Right lobe of liver (tissue), 4 donors: ENCODE results near the gene CCDC172.

Experiments
- CTCF ChIP-seq, 4 donors: fragments of 200-600 bp in 3 of 4; fragments of 450-650 bp in 1 of 4; IDR thresholded peaks; one replicate each; pipeline versions ENCODE4 v1.5.1 to v1.8.0; 2016 to 2022; ENCODE audit warnings: antibody characterized with exemption in 4 of 4, mild to moderate bottlenecking in 2 of 4
- POLR2A ChIP-seq: fragments of 450-650 bp; IDR thresholded peaks from one replicate; pipeline ENCODE4 v1.6.1; 2017; ENCODE audit warnings: antibody characterized with exemption, mild to moderate bottlenecking
- donor health status: DM: no; HTN: no; CAD: no.
- donor health status: DM: no; HTN: no; CAD: no.
- donor health status: DM: no; HTN: yes; CAD: no.

GRCh38 chr10:116287906-116288501 is 36.2 kb upstream of the CCDC172 start:
- TF ChIP-seq CTCF (IDR thresholded peaks at IDR 0.05), result peak; percentile 73 to 86 (median 80)
- no peak for TF ChIP-seq POLR2A
